ENCODE measurements around the gene UBE2V1.
"Not testable (repeated sequence)": the region's sequence is repeated elsewhere in the genome, so short reads cannot be mapped to it uniquely, and the experiment has no call there.

UBE2V1 gene

DNA sequence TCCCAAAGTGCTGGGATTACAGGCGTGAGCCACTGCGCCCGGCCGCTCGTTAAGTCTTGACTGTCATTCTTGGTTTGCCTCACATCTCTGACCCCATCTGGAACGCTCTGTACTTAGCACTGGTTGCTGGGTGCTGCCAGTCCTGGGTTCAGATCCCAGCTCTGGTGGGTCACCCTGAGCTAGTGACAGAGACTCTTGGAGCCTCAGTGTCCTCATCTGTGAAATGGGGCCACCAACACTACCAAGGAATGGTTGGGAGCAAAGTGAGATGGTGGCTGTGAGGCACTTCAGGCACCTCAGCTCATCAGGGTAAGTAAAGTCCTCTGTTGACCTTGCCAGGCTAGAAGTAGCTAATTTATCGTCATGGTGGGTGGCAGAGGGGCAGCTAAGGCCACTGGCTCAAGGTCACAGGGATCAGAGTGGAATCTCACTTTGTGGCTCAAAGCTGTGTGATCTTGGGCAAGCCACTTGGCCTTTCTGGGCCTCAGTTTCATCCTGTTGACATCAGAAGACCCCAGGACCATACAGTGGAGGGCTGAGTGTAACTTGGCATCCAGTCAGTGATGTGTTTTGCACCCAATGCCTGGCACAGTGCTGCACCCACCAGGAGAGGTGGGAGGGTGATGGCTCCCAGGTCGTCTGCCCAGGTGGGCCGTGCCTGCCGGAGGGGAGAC is 46.7 kb downstream of the UBE2V1 start:
- DNase-seq (ENCODE audit: low read depth in 2 of 2, low spot score in 1 of 2) = no peak

DNA sequence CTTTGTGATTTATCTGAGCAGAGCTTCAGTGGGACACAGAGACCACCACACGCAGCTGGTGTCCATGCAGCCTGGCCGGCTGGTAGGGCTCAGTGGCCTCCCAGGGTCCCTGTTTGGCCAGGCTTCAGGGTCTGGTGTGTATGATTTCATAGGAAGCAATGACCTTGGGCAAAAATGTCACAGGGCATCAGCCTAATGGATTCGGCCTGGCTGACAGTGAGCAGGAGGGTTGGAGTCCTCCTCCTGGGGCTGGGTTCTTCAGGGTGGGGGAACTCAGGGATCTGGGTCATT is 47.7 kb downstream of the UBE2V1 start:
- DNase-seq (ENCODE audit: low read depth in 2 of 2, low spot score in 1 of 2) = no peak

DNA sequence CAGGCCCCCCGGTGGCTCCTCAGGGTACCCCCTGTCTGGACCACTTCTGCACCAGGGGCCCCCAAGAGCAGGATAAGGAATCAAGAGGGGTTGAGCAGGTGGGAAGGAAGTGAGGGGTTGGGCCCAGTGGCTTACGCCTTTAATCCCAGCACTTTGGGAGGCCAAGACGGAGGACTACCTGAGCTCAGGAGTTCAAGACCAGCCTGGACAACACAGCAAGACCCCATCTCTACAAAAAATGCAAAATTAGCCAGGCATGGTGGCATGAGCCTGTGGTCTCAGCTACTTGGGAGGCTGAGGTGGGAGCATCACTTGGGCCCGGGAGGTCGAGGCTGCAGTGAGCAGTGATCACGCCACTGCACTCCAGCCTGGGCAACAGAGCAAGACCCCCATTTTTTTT is 49.2 kb downstream of the UBE2V1 start:
- DNase-seq (ENCODE audit: low read depth in 2 of 2, low spot score in 1 of 2) = not testable (repeated sequence)

DNA sequence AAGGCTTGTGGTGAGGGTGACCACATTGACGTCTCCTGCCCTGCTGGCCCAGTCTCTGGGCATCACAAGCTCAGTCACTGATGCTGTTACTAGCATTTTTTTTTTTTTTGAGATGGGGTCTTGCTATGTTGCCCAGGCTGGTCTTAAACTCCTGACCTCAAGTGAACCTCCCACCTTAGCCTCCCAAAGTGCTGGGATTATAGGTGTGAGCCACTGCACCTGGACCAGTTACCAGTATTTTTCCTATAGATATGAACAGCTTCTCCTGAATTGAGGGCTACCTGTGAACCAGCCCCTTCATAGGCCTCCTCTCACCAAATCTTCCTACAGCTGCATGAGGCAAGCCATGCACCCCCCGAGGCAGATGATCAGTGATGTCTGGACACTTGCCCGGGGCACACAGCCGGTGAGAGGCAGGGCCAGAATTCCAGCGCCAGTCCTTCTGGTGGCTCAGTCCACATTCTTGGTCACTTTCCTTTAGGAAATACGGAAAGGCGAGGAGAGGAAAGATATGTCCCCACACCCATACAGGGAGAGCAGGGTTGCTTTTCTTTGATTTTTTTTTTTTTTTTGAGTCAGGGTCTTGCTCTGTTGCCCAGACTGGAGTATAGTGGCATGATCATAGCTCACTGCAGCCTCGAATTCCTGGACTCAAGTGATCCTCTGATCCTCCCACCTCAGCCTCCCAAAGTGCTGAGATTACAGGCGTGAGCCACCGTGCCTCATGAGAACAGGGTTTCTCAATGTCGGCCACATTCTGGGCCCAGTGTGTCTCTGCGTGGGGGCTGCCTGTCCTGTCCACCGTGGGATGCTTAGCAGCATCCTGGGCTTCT is 50.7 kb downstream of the UBE2V1 start:
- no peak for DNase-seq (ENCODE audit: low read depth in 2 of 2, low spot score in 1 of 2)

DNA sequence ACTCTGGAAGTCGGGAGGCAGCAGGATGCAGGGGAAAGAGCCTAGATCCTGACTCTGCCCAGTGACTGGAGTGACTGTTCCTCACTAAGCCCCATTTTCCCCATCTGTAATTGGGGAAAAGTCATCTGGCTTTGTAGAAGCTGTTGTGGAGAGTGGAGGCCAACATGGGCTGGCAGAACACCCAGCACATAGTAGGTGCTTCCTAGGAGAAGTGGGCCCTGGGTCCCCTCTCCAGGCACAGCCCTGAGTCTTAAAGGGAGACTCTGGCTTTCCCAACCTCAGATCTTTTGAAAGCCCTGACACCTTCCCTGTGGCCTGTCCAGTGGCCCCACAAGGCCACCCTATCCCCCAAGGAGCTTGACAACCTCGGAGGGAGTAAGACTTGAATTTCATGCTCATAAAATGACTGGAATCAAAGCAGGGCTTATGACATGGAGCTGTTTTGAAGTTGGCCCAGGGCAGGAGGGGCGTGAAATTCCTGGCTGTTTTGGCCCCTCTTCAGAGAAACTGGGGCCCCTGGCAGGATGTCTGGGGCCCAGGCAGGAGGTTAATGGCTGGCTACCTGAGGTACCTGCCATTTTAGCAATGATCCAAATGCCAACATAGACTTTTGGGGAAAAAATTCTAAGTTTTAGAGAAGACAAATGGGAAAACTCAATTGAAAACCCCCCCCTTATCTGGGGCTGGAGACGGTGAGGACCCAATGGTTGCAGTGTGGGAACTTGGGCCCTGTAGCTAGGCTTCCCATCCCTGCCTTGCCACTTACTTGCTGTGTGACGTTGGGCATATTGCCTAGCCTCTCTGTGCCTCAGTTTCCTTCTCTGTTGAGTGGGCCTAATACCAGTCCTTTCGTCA is 51.6 kb downstream of the UBE2V1 start:
- DNase-seq (ENCODE audit: low read depth in 2 of 2, low spot score in 1 of 2) = no peak

DNA sequence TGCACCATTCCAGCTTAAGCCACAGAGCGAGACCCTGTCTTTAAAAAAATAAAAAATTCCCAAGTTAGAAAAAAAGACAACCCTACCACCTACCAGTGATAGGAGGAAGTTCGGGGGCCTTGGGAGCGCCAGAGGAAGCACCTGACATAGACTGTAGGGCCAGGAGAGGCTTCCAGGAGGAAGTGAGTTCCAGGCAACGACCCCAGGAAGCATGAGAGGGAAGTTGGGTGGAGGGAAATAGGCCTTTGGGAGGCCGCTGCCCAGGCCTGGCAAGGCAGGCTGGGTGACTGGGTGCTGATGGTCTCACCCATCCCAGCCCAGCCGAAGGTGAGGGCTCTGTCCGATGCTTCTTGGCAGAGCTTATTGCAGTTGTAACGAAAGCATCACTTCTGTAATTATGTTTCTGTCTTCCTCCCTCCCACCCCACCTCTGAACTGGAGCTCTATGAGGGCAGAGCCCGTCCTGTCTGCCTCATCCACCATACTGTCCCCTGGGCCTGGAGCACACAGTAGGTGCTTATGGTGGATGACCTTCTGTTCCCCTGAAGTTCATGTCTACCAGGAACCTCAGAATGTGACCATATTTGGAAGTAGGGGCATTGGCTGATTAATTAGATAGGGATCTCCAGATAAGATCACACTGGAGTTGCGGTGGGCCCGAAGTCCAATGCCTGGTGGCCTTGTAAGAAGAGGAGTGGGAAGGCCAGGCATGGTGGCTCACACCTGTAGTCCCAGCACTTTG is 54.1 kb downstream of the UBE2V1 start:
- DNase-seq (ENCODE audit: low read depth in 2 of 2, low spot score in 1 of 2) = no peak

DNA sequence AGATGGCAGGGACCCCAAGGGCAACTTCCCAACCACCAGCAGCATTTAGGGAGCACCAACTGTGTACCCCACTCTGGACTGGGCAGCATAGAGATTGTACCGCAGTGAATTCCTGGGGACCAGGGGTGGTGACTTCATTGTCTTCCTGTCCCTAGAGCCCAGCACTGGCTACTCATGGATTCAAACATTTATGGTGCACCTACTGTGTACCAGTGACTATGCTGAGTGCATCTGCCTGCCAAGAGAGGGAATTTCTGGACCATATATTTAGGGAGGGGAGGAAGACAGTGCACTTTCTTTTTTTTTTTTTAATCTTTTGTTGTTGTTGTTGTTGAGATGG is 55.3 kb downstream of the UBE2V1 start:
- DNase-seq (ENCODE audit: low read depth in 2 of 2, low spot score in 1 of 2) = no peak

DNA sequence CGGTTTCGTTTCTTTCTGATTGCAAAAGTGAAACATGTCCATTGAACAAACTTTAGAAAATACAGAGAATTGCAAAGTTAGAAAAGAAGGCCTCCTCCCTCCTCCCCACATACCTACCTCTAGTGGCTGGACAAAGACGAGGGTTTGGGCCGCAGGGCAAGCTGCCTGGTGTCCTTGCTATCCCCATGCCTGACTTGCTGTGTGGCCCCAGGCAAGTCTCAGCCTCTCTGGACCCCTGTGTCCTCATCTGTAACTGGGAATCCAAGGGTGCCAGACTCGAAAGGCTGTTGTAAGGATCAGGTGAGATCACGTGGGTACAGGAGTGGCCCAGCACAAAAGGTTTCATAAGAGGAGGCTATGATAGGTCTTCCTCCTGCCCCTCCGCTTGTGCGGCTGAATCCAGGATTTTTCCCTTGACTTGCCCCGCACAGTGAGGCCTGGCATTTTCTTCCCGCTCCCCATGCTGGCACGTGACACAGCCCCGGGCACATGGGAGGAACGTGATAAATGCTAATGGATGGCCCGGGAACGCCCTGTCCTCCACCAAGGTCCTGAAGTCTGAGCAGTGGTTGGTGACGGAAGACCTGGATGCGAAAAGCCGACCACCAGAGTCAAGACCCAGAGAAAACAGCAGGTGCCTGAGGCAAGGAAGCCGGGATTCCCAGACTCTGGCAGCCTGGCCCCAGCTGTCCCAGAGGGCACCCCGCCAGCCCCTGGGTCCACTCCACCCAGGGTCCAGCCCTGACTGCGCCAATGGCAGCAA is 55.8 kb downstream of the UBE2V1 start:
- DNase-seq (ENCODE audit: low read depth in 2 of 2, low spot score in 1 of 2) = no peak

DNA sequence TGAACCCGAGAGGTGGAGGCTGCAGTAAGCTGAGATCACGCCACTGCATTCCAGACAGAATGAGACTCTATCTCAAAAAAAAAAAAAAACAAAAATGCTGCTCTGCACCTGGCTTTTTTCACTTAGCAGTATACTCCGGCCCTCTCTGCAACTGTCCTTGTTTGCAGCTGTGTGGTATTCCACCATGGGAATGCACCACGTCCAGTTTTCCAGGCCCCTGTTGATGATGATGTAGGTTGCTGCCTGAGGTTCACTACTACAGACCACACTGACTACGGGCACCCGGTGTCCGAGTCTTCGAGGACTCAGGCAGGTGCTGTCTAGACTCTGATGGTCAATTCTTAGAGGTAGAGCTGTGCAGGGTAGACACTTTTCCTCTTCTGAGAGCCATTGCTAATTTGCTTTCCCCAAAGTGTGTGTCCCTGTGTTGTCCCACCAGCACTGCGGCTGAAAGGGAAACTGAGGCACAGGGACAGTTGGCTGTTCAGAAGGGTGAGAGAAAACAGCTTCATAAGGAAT is 56.5 kb downstream of the UBE2V1 start:
- DNase-seq (ENCODE audit: low read depth in 2 of 2, low spot score in 1 of 2) = no peak

DNA sequence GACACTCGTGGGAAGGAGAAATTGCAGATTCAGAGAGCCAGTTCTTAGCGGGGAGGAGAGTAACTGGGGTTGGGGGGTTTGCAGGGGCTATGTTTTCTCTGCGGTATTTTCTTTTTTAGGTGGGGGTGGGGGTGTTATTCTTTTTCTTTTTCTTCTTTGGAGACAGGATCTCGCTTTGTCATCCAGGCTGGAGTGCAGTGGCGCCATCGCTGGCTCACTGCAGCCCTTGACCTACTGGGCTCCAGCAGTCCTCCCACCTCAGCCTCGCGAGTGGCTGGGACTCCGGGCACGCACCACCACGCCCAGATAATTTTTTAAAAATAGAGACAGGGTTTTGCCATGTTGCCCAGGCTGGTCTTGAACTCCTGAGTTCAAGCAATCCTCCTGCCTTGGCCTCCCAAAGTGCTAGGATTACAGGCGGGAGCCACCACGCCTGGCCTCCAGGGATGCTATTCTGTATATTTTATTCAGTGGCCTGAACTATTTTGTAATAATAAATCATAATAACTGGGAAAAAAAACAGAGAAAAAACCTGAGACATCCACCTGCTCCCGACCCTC is 57.3 kb downstream of the UBE2V1 start:
- DNase-seq (ENCODE audit: low read depth in 2 of 2, low spot score in 1 of 2) = no peak

DNA sequence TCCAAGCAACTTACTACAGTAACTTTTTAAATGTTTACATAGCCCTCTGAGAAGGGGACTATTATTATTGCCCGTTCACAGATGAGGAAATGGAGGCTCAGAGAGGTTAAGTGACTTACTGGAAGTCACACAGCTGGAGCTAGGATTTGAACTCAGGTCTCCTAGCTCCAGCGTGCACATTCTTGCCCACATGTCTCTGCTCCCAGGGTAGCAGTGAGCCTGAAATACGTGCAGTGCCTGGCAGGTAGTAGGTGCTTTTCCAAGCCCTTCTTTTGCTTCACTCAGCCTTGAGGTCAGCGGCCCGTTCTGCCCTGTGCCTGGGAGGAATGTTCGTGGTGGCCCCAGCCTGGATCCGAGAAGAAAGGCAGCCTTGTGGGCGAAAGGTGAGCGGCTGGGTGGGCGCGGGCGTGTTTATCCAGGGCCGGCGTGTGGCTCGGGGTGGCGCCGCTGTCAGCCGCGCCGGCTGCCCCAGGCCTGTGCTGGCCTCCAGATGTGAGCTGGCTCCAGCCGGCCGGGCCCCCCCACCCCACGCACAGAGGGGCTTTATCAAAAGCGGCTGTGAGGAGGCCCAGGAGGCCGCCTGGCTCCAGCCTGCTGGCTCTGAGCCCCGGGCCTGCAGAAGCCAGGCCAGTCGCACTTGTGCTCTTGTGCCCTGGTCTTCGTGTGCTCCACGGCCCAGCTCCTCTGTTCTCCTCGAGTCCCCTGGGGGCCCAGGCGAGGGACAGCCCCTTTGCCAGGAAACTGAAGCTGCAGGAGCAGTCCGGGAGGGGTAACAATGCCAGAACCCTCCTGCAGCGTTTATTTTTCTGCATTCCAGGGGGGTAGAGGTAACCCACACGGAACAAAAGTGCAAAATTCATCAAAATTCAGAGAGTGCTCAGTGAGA is 58.1 kb downstream of the UBE2V1 start:
- DNase-seq (ENCODE audit: low read depth in 2 of 2, low spot score in 1 of 2) = no peak

DNA sequence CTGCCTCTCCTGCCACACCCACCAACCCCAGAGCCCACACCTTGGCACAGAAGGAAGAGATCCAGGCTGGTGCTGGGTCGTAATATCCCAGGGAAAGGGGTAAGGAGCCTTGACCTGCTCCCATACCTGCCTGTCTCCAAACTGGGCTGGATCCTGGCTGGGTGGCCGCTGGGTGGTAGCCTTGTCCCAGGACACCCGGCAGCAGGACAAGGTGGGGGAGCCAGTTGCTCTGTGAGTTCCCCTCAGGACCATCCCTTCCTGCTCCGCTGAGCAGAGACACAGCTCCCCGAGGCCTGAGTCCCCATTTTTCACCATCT is 58.8 kb downstream of the UBE2V1 start:
- DNase-seq (ENCODE audit: low read depth in 2 of 2, low spot score in 1 of 2) = no peak

DNA sequence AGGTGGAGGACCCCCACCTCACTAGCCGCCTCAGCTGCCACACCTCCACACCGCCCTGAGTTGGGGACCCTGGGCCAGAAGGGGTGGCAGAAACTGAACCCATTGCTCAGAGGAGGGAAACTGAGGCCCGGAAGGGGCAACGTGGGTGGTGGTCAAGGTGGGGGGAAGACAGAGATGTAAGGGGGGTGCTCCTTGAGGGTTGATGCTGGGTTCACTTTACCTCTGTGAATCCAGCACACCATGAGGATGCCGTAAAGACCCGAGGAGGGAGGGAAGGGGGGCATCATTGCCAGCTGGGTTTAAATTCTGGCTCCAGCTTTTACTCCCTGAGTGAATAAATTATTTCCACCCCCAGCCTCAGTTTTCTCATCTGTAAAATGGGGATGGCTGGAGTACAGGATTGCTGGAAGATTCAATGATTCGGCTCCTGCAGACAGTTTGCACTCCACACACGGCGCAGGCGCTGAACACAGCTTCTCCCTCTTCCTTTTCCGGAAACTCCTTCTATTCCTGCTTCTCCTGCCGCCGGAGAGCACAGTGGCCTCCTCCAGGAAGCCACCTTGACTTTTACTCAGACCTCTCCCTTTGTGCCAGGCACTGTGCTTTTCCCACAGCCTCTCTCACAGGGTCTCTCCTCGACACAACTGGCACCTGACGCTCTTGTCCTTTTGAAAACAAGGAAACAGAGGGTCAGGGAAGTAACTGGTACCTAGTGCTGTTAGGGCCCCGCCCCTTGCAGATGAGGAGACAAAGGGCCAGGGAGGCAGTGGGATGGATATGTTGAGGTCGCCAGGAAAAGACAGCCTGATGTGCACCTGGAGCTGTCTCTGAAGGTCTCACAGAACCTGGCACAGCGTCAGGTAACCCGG is 59.4 kb downstream of the UBE2V1 start:
- no peak for DNase-seq (ENCODE audit: low read depth in 2 of 2, low spot score in 1 of 2)

DNA sequence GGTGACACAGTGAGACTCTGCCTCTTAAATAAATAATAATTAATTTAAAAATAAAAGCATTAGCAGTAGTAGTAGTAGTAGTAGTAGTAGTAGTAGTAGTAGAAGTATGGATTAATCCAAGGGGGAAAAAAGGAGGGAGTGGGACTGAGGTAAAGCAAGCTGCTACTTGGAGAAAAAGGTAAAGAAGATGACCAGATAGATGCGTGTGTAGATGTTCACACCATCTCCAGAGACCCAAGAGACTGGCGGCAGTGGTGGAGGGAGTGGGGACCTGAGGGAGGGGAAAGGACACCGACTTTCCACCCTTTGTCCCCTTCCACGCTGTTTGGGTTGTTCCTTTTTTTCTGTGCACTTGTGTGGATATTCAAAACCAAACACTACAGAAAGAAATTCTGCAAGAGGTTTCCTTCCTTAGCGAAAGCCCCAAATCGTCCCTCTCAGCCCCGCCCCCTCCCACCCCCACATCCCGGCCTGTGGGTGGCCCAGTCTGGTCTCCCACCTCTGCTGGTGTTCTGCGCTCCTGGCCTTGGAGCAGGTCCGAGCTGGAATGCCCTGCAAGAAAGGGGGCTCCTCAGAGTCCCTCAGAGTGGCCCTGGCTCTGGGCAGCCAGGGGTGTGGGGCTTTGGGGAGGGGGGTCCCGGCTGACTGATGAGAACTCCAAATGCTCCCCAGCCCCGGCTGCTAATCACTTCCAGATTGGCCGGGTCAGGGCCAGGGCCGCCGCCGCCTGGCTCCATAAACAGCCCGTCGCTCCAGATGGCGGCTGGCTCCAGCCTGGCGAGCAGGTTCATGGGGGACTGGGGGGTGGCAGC is 60.2 kb downstream of the UBE2V1 start:
- no peak for DNase-seq (ENCODE audit: low read depth in 2 of 2, low spot score in 1 of 2)

DNA sequence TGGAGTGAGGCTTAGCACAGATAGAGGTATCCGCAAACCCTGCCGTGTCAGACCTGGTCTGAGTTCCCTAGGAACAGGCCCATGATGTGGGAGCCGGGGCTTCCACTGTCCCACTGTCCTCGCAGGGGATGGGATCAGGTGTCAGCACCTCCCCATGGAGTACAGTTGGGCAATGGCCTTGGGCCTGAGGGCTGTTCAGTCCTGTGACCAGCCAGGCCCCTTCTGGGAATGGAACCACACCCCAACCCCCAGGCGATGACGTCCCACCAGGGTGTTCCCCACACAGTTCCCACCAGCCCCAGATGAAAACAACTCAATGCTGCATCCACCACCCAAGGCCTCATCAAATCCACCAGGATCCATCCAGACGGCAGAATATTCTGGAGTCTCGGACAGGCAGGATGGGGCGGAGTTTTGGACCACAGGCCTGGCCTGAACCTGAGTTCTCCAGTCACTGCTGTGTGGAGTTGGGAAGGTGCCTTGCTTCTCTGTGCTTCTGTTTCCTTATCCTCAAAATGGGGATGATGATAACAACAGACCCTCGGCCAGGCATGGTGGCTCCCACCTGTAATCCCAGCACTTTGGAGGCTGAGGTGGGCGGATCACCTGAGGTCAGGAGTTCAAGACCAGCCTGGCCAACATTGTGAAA is 62.2 kb downstream of the UBE2V1 start:
- DNase-seq (ENCODE audit: low read depth in 2 of 2, low spot score in 1 of 2) = no peak

DNA sequence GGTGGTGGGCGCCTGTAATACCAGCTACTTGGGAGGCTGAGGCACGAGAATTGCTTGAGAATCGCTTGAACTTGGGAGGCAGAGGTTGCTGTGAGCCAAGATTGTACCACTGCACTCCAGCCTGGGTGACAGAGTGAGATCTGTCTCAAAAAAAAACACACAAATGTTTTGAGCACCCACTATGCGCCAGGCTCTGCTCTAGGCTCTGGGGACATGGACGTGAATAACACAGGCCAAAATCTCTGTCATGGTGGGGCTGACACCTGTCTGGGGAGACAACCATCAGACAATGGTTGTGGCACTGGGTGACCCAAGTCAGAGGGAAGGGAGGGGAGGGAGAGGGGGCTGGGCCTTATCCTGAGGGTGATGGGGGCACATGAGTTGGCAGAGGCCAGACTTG is 62.7 kb downstream of the UBE2V1 start:
- DNase-seq (ENCODE audit: low read depth in 2 of 2, low spot score in 1 of 2) = no peak

DNA sequence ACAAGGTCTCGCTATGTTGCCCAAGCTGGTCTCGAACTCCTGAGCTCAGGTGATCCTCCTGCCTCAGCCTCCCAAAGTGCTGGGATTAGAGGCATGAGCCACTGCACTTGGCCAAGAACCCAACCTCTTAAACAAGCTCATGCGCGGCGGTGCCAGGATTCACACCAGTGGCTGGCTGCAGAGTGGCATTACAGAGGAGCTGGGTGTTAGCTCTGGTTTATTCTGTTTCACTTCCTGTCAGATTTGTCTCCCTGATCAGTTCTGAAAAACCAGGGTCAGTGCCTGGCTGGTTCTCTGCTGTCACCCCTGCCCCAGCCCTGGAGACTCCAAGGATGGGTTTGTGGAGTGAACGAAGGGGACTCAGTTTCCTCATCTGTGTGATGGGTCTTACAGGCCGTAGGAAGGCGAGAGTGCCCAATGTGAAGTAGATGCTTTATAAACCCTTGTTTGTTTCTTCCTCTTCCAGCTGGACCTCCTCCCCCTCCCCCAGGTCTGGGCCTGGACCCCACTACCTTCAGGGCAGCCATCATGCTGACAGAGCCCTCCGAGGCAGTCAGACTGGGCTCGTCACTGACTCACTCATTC is 63.4 kb downstream of the UBE2V1 start:
- no peak for DNase-seq (ENCODE audit: low read depth in 2 of 2, low spot score in 1 of 2)

Data from stimulated activated CD8-positive, alpha-beta memory T cell treated with anti-CD3 and anti-CD28 coated beads, Interleukin-4, amount 100 ng/mL, for 4 hours (primary cell).